Measurements from ENCODE around the gene CKM.
"Not testable (repeated sequence)": the region's sequence is repeated elsewhere in the genome, so short reads cannot be mapped to it uniquely, and the experiment has no call there.

Gene CKM

DNA sequence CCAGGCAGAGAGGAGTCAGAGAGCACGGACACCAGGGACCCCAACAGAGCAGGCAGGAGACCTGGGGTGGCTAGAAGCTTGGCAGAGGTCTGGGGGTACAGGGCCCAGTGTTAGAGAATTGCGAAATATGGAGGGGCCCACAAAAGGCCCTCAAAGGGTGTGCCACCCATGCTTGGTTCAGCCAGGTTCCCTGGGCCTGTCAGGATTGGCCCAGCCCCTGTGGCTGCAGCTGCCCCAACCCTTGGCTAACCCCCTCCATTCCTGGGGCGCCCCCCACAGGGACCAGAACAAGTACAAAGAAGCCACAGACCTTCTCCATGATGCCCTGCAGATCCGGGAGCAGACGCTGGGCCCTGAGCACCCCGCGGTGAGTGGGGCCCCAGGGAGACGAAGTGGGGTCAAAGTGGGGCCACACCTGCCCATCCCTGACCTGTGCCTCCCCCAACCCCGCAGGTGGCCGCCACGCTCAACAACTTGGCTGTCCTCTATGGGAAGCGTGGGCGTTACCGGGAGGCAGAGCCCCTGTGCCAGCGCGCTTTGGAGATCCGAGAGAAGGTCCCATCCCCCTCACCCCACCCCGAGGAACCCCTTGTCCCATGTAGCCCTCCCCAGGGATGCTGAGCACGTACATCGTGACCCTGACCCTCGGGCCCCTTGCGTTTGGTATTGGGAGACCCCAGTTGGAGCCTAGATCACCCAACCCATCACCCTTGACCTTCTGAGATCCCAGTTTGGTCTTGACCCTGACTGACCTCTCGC is 25.9 kb upstream of the CKM start:
- DNase-seq: no peak

DNA sequence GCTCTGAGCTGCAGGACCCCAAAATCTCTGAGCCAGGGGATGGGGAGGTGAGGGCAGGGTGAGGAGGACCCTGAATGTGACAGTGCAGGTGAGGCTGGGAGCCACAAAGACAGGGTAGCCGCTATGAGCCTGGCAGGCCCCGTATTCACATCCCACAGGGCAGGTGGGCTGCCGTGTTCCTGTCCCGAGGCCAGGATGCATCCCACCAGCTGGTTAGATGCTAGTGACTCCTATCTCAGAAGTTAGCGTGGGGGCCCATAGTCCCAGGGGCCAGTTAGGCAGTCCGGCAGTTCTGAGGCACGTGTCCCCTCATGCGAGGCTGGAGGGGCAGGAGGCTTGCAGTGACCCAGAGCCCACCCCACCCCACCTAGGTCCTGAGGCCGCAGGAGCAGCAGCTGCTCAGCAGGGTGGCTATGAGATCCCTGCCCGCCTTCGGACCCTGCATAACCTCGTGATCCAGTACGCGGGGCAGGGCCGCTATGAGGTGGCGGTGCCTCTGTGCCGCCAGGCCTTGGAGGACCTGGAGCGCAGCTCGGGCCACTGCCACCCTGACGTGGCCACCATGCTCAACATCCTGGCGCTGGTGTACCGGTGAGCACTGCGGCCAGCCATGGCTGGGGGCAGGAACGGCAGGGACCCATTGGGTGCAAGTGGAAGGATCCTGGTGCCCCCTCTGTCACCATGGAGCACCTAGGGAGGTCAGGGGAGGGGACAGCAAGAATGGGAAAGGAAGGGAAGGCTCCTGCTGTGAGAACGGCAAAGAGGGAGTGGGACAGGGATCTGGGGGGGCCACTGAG is 25.1 kb upstream of the CKM start:
- DNase-seq: no peak

DNA sequence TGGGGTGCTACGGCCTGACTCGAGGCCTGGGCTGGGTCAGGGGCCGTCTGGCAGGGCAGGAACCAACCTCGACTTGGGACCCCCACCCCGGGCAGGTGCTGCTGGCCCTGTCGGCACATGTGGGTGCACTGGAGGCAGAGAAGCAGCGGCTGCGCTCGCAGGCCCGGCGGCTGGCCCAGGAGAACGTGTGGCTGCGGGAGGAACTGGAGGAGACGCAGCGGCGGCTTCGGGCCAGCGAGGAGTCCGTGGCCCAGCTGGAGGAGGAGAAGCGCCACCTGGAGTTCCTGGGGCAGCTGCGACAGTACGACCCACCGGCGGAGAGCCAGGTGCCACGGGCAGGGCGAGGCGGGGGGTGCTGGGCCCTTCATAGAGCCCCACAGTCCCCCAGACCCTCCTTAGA is 23.8 kb upstream of the CKM start:
- DNase-seq: no peak

DNA sequence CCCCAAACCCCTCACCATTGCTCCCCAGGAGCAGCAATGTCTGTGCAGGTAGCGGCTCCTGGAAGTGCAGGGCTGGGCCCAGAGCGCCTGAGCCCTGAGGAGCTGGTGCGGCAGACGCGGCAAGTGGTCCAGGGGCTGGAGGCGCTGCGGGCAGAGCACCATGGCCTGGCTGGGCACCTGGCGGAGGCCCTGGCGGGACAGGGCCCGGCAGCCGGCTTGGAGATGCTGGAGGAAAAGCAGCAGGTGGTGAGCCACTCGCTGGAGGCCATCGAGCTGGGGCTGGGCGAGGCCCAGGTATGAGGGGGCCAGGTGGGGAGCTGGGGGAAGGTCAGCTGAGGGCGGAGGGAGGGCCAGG is 22.8 kb upstream of the CKM start:
- no peak for DNase-seq

DNA sequence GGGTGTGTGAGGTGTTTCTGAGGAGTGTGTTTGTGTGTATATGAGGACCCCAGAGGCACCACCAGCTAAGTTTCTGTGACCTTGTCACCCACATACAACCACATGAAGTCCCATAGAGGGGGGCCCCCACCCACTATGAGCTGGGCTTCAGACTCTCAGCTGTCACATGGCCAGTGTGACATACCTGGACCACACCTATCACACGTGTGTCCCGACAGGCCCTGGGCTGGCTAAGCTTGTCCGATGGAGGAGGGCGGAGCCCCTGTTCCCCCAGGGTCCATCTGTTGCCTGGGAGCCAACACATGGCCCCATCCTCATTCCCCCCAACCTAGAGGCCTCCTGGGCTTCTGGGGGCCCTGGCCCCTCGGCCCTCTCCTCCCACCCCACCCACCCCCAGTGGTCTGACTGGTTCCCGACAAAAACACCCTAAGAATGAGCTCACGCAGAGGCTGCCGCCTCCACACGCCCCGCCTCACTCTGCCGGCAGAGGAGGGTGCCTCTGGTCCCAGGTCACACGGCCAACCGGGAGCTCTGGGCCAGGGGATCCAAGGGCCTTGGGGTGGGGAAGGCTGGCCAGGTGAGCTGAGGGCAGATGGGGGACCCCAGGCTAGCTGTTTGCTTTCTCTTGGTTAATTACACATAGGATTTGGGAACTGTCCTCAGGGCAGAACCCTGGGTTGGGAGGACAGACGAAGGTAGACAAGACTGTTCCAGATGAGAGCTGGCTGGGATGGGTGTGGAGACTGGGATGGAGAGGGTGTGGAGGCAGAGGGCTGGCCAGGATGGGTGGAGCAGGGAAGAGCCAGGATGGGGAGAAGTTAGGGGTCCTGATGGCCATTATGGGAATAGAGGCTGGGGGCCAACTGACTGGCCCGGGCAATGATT is 22.2 kb upstream of the CKM start:
- DNase-seq: no peak

DNA sequence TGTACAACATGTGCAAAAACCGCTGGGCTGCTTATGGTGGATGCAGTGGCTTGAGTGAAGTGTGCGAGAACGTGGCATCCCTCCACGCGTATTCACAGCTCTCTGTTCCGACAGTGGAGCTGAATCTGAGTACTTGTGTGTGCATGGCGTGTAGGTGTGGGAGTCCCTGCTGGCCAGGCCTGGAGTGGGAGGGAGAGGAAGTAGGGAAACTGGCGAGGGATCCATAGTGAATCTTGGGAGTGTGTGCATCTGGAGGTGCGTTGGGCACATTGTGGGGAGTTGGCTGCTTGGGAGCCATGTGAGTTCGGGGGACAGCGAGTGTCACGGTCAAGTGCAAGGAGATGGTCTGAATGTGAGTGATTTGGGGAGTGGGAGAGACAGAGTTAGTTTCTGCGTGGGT is 20.2 kb upstream of the CKM start:
- DNase-seq: no peak

DNA sequence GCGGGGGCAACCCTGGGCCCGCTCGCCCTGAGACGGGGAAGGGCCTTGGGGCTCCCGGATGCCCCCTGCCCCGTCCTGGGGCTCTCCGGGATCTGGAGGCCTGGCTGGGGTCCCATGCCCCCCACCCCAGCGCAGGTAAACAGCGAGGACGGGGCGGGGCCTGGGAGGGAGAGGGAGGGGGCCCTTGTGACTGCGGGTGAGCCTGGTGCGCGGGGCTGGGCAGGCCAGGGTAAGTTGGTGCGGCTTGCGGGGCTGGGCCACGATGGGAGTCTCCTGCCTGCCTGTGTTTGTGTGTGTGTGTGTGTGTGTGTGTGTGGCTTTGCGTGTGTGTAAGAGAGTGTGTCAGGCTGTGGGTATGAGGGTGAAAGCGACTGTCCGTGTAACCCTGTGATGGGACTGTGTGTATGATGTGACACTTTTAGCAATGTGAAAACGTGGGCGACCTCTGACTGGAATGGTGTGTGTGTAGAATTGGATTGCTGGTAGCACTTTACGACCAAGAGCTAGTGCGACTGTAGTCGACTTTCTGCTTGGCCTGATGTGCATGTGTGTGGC is 18.3 kb upstream of the CKM start:
- DNase-seq: no peak

DNA sequence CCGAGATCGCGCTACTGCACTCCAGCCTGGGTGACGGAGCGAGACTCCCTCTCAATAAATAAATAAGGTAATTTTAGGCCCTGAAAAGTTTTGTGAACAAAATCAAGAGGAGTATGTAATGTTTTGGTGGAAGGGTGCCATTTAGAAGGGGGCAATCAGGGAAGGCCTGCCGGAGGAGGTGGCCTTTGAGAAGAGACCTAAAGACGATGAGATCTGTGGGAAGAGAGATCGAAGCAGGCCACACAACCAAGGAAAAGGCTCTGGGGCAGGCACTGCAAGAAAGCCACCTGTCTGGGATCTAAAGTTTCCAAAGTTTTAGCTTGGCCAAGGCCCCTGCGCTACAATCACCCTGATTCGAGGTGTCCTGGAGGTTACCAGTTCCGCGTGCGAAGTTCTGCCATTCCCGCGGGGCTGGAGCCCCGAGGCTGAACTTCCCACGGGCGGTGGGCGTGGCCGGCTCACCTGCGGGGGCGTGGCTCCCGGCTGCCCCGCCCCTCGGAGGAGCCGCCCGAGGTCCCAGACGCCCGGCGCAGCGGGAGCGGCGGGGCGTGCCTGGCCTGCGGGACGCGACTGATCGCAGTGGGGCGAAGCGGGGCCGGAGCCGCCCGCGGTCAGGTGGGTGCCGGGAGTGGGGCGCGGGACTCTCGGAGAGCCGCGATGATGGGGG is 17.7 kb upstream of the CKM start, which contains the start of gene KLC3:
KLC3 (plus strand) TSS at position 519 of the 667 bp plus-strand sequence. CDS start 4,792 bp downstream, outside the sequence.
- DNase-seq: peak; percentile 47

DNA sequence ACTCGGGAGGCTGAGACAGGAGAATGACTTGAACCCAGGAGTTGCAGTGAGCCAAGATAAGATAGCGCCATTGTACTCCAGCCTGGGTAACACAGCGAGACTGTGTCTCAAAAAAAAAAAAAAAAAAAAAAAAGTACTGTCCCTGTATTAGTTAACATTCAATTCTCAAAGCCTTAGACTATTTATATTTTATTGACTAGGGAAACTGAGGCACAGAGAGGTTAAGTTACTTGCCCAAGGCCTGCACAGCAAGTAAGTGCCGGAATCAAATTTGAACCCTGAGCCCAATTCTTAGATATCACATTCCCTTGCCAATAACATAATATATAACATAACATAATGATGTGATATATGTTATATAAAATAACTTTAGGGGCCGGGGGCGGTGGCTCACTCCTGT is 17.0 kb upstream of the CKM start:
- DNase-seq: no peak

DNA sequence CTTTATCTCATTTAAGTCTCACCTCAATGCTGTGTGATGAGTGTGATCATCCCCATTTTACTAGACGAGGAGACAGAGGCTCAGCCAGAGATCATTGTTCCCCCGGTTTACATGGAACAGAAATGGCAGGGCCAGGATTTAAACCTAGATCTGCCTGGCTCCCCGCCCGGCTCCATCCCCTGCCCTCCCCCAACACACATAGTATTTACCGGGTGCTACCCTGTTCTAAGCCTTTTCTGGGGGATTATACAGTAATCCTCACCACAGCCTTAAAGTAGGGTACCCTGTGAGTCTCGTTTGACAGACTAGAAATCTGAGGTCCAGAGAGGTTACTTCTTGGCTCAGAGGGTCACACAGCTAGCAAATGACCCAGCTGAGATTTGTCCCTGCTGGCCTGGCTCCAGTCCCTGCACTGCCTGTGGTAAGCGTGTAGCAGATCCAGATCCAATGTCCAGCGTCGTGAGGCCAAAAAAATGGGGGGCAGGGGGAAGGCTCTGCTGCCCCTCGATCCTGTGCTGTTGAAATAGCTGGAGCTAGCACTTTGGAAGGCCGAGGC is 14.1 kb upstream of the CKM start:
- DNase-seq: no peak

DNA sequence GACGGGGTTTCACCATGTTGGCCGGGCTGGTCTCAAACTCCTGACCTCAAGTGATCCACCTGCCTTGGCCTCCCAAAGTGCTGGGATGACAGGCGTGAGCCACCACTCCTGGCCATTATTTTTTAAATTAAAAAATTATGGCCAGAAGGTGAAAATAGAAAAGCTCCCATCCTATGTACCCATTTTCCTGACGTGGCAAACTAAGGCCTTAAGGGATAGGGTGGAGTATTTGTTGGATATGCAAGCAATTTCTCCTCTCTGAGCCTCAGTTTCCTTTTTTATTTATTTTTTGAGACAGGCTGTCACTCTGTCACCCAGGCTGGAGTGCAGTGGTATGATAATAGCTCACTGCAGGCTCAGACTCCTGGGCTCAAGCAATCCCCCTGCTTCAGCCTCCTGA is 12.2 kb upstream of the CKM start:
- DNase-seq: not testable (repeated sequence)

DNA sequence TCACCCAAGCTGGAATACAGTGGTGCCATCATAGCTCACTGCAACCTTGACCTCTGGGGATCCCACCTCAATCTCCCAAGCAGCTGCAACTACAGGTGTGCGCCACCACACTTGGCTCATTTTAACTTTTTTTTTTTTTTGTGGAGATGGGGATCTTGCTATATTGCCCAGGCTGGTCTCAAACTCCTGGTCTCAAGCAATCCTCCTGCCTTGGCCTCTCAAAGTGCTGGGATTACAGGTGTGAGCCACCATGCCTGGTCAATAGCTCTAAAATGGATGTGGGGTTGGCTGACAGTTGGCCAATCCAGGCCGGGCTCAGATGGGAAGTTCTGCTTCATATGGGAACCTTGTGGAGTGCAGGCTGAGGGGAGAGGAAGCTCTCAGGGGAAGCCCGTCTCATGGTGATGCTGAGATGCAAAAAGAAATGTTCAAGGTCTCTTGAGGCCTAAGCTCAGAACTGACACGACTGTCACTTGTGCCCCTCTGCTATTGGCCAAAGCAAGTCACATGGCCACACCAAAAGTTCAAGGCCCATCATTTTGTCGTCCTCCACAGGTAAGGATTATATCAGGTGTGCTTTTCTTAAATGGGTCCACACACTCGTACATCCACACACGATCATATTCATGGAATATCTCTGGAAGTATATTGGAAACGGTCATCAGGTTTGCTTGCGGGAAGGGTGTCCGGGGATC is 11.1 kb upstream of the CKM start:
- DNase-seq: no peak

DNA sequence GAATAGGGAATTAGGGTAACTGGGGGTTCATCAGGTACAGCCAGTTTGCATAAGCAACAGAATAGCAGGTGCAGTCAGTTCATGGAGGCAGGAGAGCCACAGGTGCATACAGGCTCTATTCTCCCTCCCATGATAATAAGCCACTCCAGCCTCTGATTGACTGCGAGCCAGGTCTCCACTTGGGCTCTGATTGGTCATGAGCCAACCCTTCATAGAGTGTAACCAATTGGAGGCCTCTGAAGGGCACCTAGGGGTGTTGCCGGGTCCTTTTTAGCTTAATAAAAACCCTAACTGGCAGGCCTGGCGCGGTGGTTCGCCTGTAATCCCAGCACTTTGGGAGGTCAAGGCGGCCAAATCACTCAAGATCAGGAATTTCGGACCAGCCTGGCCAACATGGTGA is 8.7 kb upstream of the CKM start:
- no peak for DNase-seq

DNA sequence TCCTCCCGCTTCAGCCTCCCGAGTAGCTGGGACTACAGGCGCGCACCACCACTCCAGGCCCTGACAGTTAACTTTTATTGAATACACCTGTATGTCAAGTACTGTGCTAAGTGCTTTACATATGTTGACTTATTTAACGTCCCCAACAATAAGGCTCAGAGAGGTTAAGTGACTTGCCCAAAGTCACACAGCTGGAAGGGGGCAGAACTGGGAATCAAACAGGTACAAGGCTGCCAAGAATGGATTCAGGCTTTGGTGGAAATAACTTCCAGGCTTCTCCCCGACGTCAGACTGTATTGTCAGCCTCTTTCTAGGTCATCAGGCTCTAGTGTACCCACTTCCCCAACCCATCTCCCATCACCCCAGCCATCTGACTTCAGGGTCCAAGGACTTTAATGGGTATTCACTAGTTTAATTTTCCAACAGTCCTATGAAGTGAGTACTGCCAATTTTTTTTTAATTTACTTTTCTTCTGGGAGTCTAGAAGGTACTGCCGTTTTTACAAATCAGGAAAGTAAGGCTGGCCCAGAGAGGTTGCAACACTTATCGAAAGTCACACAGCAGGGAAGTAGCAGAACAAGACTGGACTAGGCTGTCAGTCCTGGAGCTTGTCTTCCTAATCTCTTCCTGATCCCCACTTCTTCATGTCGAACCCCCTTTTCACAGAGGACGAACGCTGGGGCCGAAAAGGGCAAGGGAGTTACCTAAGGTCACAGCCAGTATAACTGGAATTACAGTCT is 4.9 kb upstream of the CKM start:
- DNase-seq: no peak

DNA sequence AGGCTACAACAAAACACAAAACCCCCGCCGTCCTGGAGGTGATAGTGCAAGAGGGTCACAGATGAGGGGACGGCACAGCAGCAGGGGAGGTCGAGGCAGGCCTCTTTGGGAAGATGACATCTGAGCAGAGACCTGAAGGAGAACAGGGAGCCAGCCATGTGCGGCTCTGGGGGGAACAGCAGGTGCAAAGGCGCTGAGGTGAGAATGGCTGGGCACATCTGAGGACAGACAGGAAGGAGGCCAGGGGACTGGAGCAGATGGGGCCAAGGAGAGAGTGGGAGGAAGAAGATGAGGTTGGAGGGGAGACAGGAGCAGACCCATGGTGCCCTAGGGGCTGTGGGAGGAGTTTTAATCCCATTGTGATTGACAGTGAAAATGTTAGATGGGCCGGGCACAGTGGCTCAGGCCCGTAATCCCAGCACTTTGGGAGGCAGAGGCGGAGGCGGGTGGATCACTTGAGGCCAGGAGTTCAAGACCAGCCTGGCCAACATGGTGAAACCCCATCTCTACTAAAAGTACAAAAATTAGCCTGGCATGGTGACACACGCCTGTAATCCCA is 1.8 kb upstream of the CKM start:
- no peak for DNase-seq

DNA sequence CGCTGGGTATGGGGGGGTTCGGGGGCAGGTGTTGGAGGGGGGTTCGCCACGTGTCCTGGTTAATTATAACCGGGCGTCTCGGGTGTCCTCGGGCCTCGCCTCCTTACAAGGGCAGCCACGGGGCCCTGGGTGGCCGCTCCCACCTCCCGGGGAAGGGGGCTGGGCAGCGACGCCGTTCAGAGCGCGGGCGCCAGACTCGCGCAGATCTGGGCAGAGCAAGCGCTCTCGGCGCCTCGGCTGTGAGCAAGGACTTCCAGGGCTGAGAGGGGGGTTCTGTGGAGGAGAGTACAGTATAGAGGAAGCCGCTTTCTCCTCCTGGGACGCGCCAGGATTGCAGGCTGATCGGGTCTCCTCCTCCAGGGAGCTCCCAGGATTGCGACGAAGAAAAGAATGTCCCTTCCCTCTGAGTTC is 1.0 kb upstream of the CKM start:
- DNase-seq: no peak

DNA sequence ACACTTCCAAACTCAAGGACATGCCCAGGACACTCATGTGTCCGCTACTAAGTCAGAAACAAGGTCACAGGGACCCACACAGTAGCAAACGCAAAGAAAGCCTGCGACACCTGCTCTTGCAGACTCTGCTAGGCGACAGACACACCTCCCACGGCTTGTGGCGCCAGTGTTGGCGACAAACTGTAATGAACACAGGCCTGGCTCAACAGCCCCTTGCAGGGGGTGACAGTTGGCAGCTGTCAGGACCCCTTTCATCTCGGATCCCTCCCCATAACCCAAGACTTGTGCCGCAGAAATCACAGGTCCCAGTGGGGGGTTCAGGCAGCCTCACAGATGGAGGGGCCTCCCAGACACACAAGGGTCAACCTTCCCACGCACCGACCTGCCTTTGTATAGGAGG is 364 bp downstream of the CKM start:
- no peak for DNase-seq

DNA sequence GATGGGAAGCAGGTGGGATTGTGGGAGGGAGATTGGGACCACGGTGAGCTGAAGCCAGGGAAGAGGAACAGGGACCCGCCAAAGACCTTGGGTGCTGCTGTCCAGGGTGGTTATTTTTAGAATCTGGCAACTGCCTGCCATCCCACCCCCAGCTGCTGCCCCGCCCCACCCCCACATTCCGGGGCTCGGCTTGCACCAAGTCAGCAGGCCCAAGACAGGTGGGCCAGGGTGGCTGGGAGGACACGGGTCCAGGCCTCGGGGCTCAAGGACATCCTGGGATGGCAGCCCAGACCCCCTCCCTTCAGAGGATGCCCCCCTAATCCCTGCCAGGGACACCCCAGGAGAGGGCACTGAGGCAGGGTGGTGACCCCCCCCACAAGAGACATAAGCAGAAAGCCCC is 827 bp downstream of the CKM start:
- DNase-seq: no peak

DNA sequence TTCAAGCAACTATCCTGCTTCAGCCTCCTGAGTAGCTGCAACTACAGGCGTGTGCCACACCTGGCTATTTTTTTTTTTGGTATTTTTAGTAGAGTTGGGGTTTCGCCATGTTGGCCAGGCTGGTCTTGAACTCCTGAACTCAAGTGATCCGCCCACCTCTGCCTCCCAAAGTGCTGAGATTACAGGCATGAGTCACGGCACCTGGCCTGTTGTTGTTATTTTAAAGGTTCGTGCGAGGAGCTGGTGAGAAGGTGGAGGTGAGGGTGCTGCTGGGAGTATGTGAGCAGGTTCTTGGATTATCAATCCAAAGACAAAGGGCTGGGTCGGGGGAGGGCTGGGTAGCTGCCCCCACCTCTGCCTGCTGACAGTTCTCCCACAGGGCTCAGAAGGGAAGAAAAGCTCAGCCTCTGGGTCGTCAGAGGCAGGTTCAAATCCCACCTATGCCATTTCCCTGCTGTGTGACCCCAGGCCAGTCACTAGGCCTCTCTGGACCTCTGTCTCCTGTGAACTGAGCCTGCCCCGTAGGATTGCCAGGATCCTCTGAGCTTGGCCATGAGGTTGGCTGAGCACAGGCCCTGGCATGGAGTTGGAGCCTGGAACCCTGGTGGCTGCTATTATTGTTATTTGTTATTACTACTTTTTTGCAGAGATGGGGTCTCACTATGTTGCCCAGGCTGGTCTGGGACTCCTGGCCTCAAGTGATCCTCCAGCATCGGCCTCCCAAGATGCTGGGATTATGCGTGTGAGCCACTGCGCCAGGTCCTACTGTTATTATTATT is 1.5 kb downstream of the CKM start:
- no peak for DNase-seq

DNA sequence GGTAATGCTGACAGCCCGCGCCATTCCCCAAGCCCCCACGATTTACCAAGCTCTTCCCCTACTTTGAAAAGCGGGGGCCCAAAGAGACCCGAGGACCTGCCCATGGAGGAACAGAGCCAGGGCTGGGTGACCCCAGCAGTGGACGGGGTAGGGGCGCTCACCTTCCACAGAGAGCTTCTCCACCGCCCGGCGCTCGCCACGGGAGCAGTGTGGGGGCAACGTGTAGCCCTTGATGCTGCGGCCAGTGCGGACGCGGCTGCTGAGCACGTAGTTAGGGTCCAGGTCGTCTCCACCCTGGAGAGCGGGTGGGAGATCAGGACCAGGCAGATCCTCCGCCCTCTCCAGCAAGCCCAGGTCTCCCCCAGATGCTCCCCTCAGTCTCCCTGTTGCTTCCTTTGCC is 7.4 kb downstream of the CKM start:
- DNase-seq: no peak

Data from CD4-positive, alpha-beta T cell treated with Interleukin-17A for 4 hours (primary cell).